Measurements from ENCODE around the gene MCRS1.

- TF ChIP-seq CTCF (tag by site-specific recombination; IDR thresholded peaks at IDR 0.05) (no peak), ZNF548 (tag by site-specific recombination; IDR thresholded peaks at IDR 0.05) (no peak)
Observed at GRCh38 chr12:49609059-49609874, 41.3 kb upstream of the MCRS1 start.
